Adrenal gland (tissue), 5 donors: ENCODE measurements around the gene IDI1.

ENCODE experiments used
- CTCF ChIP-seq, 6 experiments: fragments of 450-650 bp in 4 of 6; fragments of 200-600 bp in 2 of 6; sonication (generic) in 1 of 6; IDR thresholded peaks; 1 replicate in 5 of 6; 2 replicates in 1 of 6; pipeline versions ENCODE4 v1.5.1 to v1.8.0; 2016 to 2021; ENCODE audit warnings: antibody characterized with exemption in 6 of 6, mild to moderate bottlenecking in 2 of 6, moderate library complexity in 1 of 6
- POLR2A ChIP-seq, 2 donors: fragments of 450-650 bp; IDR thresholded peaks; one replicate each; pipeline ENCODE4 v1.6.1; 2017; ENCODE audit warnings: antibody characterized with exemption in 2 of 2, mild to moderate bottlenecking in 2 of 2, moderate library complexity in 1 of 2
- donor health status: DM: no; HTN: no; CAD: no.

- TF ChIP-seq CTCF (IDR thresholded peaks at IDR 0.05) (no peak), POLR2A (IDR thresholded peaks at IDR 0.05) (no peak)
Observed at GRCh38 chr10:1040133-1040532, 8.8 kb downstream of the IDI1 start.
